AG04450 (cell line): Measurements from ENCODE around the gene YES1. TPM values are rescaled to one million over a fixed set of nuclear protein-coding genes. Genes with fewer than 3 reads are reported as not detected.

ENCODE experiments used
- CTCF ChIA-PET: fragments of 300-600, 350-600 bp; formaldehyde crosslinking; extraction: SDS; loops from one replicate; lab custom pipeline; 2022; ENCODE audit warnings: antibody characterized with exemption, inconsistent platforms; lab: Charles Lee
- POLR2A ChIA-PET: fragments of 350-600 bp; formaldehyde crosslinking; extraction: SDS; loops from one replicate; lab custom pipeline; 2021; ENCODE audit warnings: antibody characterized with exemption, inconsistent platforms; lab: Yijun Ruan, JAX
- DNase-seq: peaks from one replicate; pipeline ENCODE4 v3.0.0-alpha.2; 2011; ENCODE audit warnings: low read depth, low spot score
- H3K27ac ChIP-seq: one replicate; pipeline ENCODE4 v1.5.1; 2012; ENCODE audit warnings: low read depth, low read length, control low read depth
- H3K27me3 ChIP-seq: one replicate; pipeline ENCODE4 v1.6.0; 2012; ENCODE audit warnings: low read length; ENCODE audit not compliant: control insufficient read depth, insufficient read depth
- H3K4me3 ChIP-seq: 2 replicates; pipeline ENCODE4 v1.5.1; 2011; ENCODE audit warnings: mild to moderate bottlenecking, low read depth, low read length, control low read depth
- H3K9me3 ChIP-seq: 2 replicates; pipeline ENCODE4 v1.5.1; 2012; ENCODE audit warnings: low read length; ENCODE audit not compliant: control insufficient read depth, insufficient read depth
- CTCF ChIP-seq: IDR thresholded peaks from 2 replicates; pipeline ENCODE4 v1.5.1; 2011; ENCODE audit warnings: low read depth, low read length, control low read depth, inconsistent platforms
- polyA plus RNA-seq: library from polyadenylated mRNA; depleted of rRNA; stranded (reverse); fragments of >200 nt; gene quantifications from 2 replicates; pipeline ENCODE4 v1.2.3, GENCODE V29; 2011

Gene YES1
- polyA plus RNA-seq, 1 experiment: 23.3 TPM

- CTCF ChIA-PET: no interaction called here
- no peak overlapping the region for H3K27ac ChIP-seq
- POLR2A ChIA-PET: no interaction called here
- TF ChIP-seq CTCF: no peak
- H3K9me3 ChIP-seq: no peaks in the 10 kb centered on the region
- no peak overlapping the region for H3K4me3 ChIP-seq
- H3K27me3 ChIP-seq: no peaks in the 10 kb centered on the region
- no peak for DNase-seq
Measured at GRCh38 chr18:827093-827677, 15.1 kb upstream of the YES1 start.

DNA sequence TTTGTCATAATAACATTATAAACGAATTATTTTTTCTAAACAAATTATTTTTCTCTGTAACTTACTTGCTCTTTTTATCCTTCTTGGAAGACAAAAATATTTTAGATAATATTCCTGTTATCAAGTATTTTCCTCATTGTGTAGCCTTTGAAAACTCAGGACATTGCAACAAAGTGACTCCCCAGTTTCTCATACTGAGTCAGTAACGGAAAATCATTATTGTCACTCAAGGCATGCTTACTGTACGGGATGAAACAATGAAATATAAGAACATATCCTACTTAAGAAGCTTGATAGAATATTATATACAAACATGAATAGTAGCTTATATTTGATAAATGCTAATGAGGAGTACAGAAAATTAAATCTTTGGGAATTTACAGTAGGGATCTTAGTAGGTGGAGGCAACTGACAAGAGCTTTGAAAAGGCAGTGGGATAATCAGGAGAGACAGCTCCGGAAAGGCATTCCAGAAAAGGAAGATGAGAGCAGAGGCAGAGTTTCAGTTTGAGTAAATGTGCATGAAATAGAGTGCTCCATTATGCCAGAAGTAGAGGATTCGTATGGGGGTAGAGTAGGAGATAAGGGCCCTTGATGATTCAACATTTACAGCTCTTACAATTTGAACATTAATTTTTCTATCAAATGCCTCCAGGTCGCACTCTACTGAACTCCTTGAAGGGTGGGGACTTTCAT, 14.0 kb upstream of the YES1 start:
- Histone ChIP-seq H3K27me3 (no peaks in the 10 kb centered on the region), H3K9me3 (no peaks in the 10 kb centered on the region), H3K27ac (no peak overlapping the region), H3K4me3 (no peak overlapping the region)
- ChIA-PET CTCF (interaction anchor here (0.8 to 3.6 kb wide), 2 partner anchors 14 to 202 kb away, joined by 3 to 24 read pairs; no protein-coding TSS in a partner anchor), POLR2A (no interaction called here)
- TF ChIP-seq CTCF: no peak
- DNase-seq: no peak

DNA sequence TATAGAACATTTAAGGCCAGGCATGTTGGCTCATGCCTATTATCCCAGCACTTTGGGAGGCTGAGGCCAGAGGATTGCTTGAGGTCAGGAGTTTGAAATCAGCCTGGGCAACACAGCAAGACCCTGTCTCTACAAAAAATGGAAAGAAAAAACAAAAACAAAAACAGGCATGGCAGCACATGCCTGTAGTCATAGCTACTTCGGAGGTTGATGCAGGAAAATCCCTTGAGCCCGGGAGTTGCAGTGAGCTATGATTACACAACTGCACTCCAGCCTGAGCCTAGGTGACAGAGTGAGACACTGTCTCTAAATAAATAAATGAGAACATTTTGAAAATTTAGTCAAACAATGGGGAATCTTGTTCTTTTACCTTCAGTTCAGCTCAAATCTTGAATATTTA, 12.1 kb upstream of the YES1 start:
- no peak for DNase-seq
- H3K9me3 ChIP-seq: no peaks in the 10 kb centered on the region
- ChIA-PET CTCF (interaction anchor here (2.5 to 3.6 kb wide), 2 partner anchors 15 to 200 kb away, joined by 9 to 24 read pairs; no protein-coding TSS in a partner anchor), POLR2A (no interaction called here)
- no peaks in the 10 kb centered on the region for H3K27me3 ChIP-seq
- no peak overlapping the region for H3K27ac ChIP-seq
- no peak for TF ChIP-seq CTCF
- H3K4me3 ChIP-seq: no peak overlapping the region

DNA sequence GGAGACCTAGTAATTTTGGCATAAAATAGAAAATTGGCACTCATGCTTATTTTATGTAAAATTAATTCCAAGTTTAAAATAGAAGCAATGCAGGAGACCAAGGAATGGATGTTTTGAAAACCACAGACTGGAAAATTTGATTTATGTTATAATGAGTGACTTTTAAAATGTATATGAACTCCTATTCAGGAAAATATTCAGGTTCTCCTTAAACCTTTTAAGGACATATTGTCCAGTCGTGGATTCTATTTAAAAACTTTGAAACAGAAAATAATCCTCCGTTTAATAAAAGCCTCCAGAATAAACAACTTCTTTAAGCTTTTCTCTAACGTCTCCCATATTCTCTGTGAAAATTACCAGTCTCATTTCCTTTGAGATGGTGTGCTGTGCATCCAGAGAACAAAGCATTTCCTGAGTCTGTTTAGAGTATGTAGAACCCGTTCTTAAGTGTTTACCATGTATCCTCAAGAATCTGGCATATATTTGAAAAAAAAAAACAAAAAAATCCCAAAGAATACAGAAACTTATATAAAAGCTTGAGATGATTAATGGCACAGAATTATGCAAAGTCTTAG, 8.6 kb upstream of the YES1 start:
- no peak for DNase-seq
- ChIA-PET POLR2A (no interaction called here), CTCF (interaction anchor here (0.8 to 3.9 kb wide), 4 partner anchors 11 to 78 kb away, joined by 3 to 42 read pairs (median 13); no protein-coding TSS in a partner anchor)
- TF ChIP-seq CTCF: no peak
- Histone ChIP-seq H3K4me3 (no peak overlapping the region), H3K27me3 (peaks cover 4% of the 10 kb centered on the region), H3K27ac (no peak overlapping the region), H3K9me3 (no peaks in the 10 kb centered on the region)

GRCh38 chr18:816869-817268, 4.8 kb upstream of the YES1 start:
- DNase-seq: no peak
- Histone ChIP-seq H3K9me3 (no peaks in the 10 kb centered on the region; the same call in 1 of the 2 replicates), H3K4me3 (no peak overlapping the region), H3K27ac (no peak overlapping the region), H3K27me3 (peaks cover 4% of the 10 kb centered on the region)
- ChIA-PET POLR2A (interaction anchor here (0.6 kb wide), 1 partner anchor 159 kb away, joined by 3 read pairs; the partner anchor contains the start of gene TYMS), CTCF (interaction anchor here (1.0 to 3.6 kb wide), 2 partner anchors 13 to 15 kb away, joined by 4 to 25 read pairs; no protein-coding TSS in a partner anchor)
- no peak for TF ChIP-seq CTCF
